H1 (cell line): Measurements from ENCODE around the gene ADGRV1. TPM values are rescaled to one million over a fixed set of nuclear protein-coding genes. Genes with fewer than 3 reads are reported as not detected.

Source experiments
- CTCF ChIA-PET: fragments of 300-600 bp; sonication (Branson Sonifier 250); formaldehyde crosslinking; loops from one replicate; lab custom pipeline; 2021; ENCODE audit not compliant: partially characterized antibody; lab: Charles Lee
- POLR2A ChIA-PET: fragments of 300-600 bp; sonication (Branson Sonifier 250); formaldehyde crosslinking; loops from one replicate; lab custom pipeline; 2021; ENCODE audit warnings: inconsistent platforms; ENCODE audit not compliant: partially characterized antibody; lab: Charles Lee
- DNase-seq, 2 experiments: peaks; one replicate each; pipeline versions ENCODE4 v3.0.0 to v3.0.0-alpha.2; 2010 to 2022; ENCODE audit warnings: low spot score in 2 of 2, low read depth in 1 of 2, mixed read lengths in 1 of 2
- FAIRE-seq: peaks from 2 replicates; lab custom pipeline; 2011; peaks lifted over from hg19 to GRCh38; lab: Jason Lieb, UNC
- H2AFZ ChIP-seq: 2 replicates; pipeline ENCODE4 v1.8.1; 2012; ENCODE audit warnings: low read length, inconsistent platforms
- H2AK5ac ChIP-seq: 2 replicates; pipeline ENCODE4 v1.6.1; 2013; ENCODE audit warnings: low read depth, low read length
- H2BK120ac ChIP-seq: replicated peaks from 2 replicates; pipeline ENCODE3; 2013; ENCODE audit warnings: low read depth, low read length, inconsistent platforms
- H2BK12ac ChIP-seq: 2 replicates; pipeline ENCODE4 v1.6.1; 2013; ENCODE audit warnings: low read depth, low read length
- H2BK15ac ChIP-seq: 2 replicates; pipeline ENCODE4 v1.6.1; 2013; ENCODE audit warnings: low read length
- H2BK20ac ChIP-seq: 2 replicates; pipeline ENCODE4 v1.6.1; 2013; ENCODE audit warnings: low read length
- H2BK5ac ChIP-seq: 2 replicates; pipeline ENCODE4 v1.6.1; 2013; ENCODE audit warnings: low read depth, low read length
- H3K14ac ChIP-seq: 2 replicates; pipeline ENCODE4 v1.6.1; 2013; ENCODE audit warnings: inconsistent platforms; ENCODE audit not compliant: insufficient read length
- H3K18ac ChIP-seq: 2 replicates; pipeline ENCODE4 v1.6.1; 2013; ENCODE audit warnings: low read length; ENCODE audit errors: extremely low read depth
- H3K23ac ChIP-seq: 2 replicates; pipeline ENCODE4 v1.6.1; 2013; ENCODE audit warnings: inconsistent platforms; ENCODE audit not compliant: insufficient read length
- H3K23me2 ChIP-seq: 2 replicates; pipeline ENCODE4 v1.6.1; 2013; ENCODE audit warnings: low read depth, low read length
- H3K27ac ChIP-seq: 2 replicates; pipeline ENCODE4 v1.6.1; 2011; ENCODE audit warnings: low read depth, low read length, inconsistent platforms
- H3K27me3 ChIP-seq, 4 experiments: replicated peaks in 1 of 4; 1 replicate in 1 of 4; 2 replicates in 3 of 4; pipeline versions ENCODE4 v1.6.1 to v1.8.1; 2011 to 2013; ENCODE audit warnings: low read length in 3 of 4, mild to moderate bottlenecking in 3 of 4, inconsistent platforms in 2 of 4, mixed read lengths in 2 of 4, moderate library complexity in 1 of 4; ENCODE audit not compliant: control insufficient read depth in 3 of 4, insufficient read depth in 3 of 4; ENCODE audit errors: extremely low read depth in 1 of 4
- H3K36me3 ChIP-seq, 4 experiments: 2 replicates each; pipeline versions ENCODE4 v1.6.1 to v1.8.1; 2011 to 2013; ENCODE audit warnings: mild to moderate bottlenecking in 4 of 4, low read length in 3 of 4, moderate library complexity in 2 of 4, control low read depth in 1 of 4, inconsistent platforms in 1 of 4; ENCODE audit not compliant: insufficient read depth in 4 of 4, control insufficient read depth in 2 of 4
- H3K4ac ChIP-seq: replicated peaks from 2 replicates; pipeline ENCODE3; 2013; ENCODE audit warnings: low read length, low read depth, mixed read lengths, inconsistent platforms; ENCODE audit not compliant: insufficient read length
- H3K4me1 ChIP-seq, 4 experiments: replicated peaks in 1 of 4; 1 replicate in 1 of 4; 2 replicates in 3 of 4; pipeline versions ENCODE4 v1.6.1 to v1.8.1; 2011 to 2013; ENCODE audit warnings: low read length in 3 of 4, inconsistent platforms in 2 of 4, mixed read lengths in 1 of 4; ENCODE audit not compliant: insufficient read depth in 4 of 4, control insufficient read depth in 3 of 4
- H3K4me2 ChIP-seq, 2 experiments: 2 replicates each; pipeline versions ENCODE4 v1.6.1 to v1.8.1; 2011 to 2013; ENCODE audit warnings: low read depth in 2 of 2, low read length in 2 of 2, control low read depth in 1 of 2, inconsistent platforms in 1 of 2, mild to moderate bottlenecking in 1 of 2; ENCODE audit not compliant: insufficient read depth in 1 of 2
- H3K4me3 ChIP-seq, 4 experiments: fragments of 200-600, 300-600 bp in 1 of 4; sonication (generic), shearing (Covaris generic), sonication (Bioruptor Twin) in 1 of 4; 2 replicates each; pipeline versions ENCODE4 v1.5.1 to v1.8.1; 2011 to 2016; ENCODE audit warnings: low read length in 4 of 4, low read depth in 3 of 4, control low read depth in 2 of 4, inconsistent platforms in 2 of 4, mild to moderate bottlenecking in 2 of 4, mixed read lengths in 1 of 4, moderate library complexity in 1 of 4; ENCODE audit not compliant: insufficient read depth in 2 of 4; ENCODE audit errors: extremely low read depth in 1 of 4
- H3K56ac ChIP-seq: replicated peaks from 2 replicates; pipeline ENCODE3; 2013; ENCODE audit warnings: low read depth, mild to moderate bottlenecking, mixed read lengths, low read length, inconsistent platforms; ENCODE audit not compliant: insufficient read length
- H3K79me1 ChIP-seq: 2 replicates; pipeline ENCODE4 v1.6.1; 2013; ENCODE audit warnings: low read depth, low read length, control low read depth
- H3K79me2 ChIP-seq, 2 experiments: 2 replicates each; pipeline versions ENCODE4 v1.6.1 to v1.8.1; 2012 to 2013; ENCODE audit warnings: low read length in 2 of 2, mild to moderate bottlenecking in 2 of 2, inconsistent platforms in 1 of 2; ENCODE audit not compliant: insufficient read depth in 2 of 2, control insufficient read depth in 1 of 2
- H3K9ac ChIP-seq, 4 experiments: replicated peaks in 1 of 4; 1 replicate in 1 of 4; 2 replicates in 3 of 4; pipeline versions ENCODE4 v1.6.1 to v1.8.1; 2011 to 2013; ENCODE audit warnings: low read depth in 3 of 4, low read length in 3 of 4, control low read depth in 2 of 4, mild to moderate bottlenecking in 2 of 4, moderate library complexity in 2 of 4, inconsistent platforms in 1 of 4; ENCODE audit errors: extremely low read depth in 1 of 4
- H3K9me3 ChIP-seq, 2 experiments: 2 replicates each; pipeline versions ENCODE4 v1.6.1 to v1.8.1; 2012 to 2013; ENCODE audit warnings: mild to moderate bottlenecking in 2 of 2, moderate library complexity in 2 of 2, control low read depth in 1 of 2, inconsistent platforms in 1 of 2, low read depth in 1 of 2, low read length in 1 of 2, mixed read lengths in 1 of 2; ENCODE audit not compliant: insufficient read depth in 2 of 2
- H4K20me1 ChIP-seq, 2 experiments: replicated peaks in 1 of 2; 2 replicates each; pipeline versions ENCODE3 to v1.8.1; 2011 to 2013; ENCODE audit warnings: inconsistent platforms in 2 of 2, low read length in 2 of 2, mild to moderate bottlenecking in 1 of 2; ENCODE audit not compliant: insufficient read depth in 2 of 2, control insufficient read depth in 1 of 2
- H4K5ac ChIP-seq: 2 replicates; pipeline ENCODE4 v1.6.1; 2013; ENCODE audit warnings: low read length, low read depth, mixed read lengths, inconsistent platforms; ENCODE audit not compliant: insufficient read length
- H4K8ac ChIP-seq: 2 replicates; pipeline ENCODE4 v1.8.0; 2013; ENCODE audit warnings: mild to moderate bottlenecking, moderate library complexity, low read length, inconsistent platforms; ENCODE audit not compliant: insufficient read depth; ENCODE audit errors: extremely low read depth
- H4K91ac ChIP-seq: replicated peaks from 2 replicates; pipeline ENCODE3; 2013; ENCODE audit warnings: low read length, mixed read lengths, inconsistent platforms; ENCODE audit not compliant: insufficient read length
- BCL11A ChIP-seq, 2 experiments: IDR thresholded peaks; one replicate each; pipeline ENCODE4 v1.6.1; 2011; ENCODE audit warnings: low read depth in 2 of 2, low read length in 2 of 2, mild to moderate bottlenecking in 2 of 2
- CBX5 ChIP-seq: fragments of 300-800, 300-1000 bp; sonication (generic); IDR thresholded peaks from 2 replicates; pipeline ENCODE4 v1.7.1; 2016; ENCODE audit warnings: antibody characterized with exemption, low read length, low read depth
- CHD1 ChIP-seq: IDR thresholded peaks from 2 replicates; pipeline ENCODE4 v1.6.1; 2012; ENCODE audit warnings: low read depth, low read length, improper control_type of control experiment
- EP300 ChIP-seq, 2 experiments: IDR thresholded peaks; 1 replicate in 1 of 2; 2 replicates in 1 of 2; pipeline ENCODE4 v1.6.1; 2011 to 2012; ENCODE audit warnings: low read depth in 2 of 2, low read length in 2 of 2, mild to moderate bottlenecking in 2 of 2, borderline replicate concordance in 1 of 2, inconsistent platforms in 1 of 2, moderate library complexity in 1 of 2
- GABPA ChIP-seq: IDR thresholded peaks from 2 replicates; pipeline ENCODE4 v1.6.1; 2011; ENCODE audit warnings: mild to moderate bottlenecking, low read length, moderate library complexity, borderline replicate concordance; ENCODE audit not compliant: insufficient read depth
- JUND ChIP-seq: IDR thresholded peaks from 2 replicates; pipeline ENCODE4 v1.6.1; 2011; ENCODE audit warnings: mild to moderate bottlenecking, improper control_type of control experiment, low read length
- KDM5A ChIP-seq: fragments of 200-600 bp; IDR thresholded peaks from 2 replicates; pipeline ENCODE4 v1.7.1; 2012; ENCODE audit warnings: mild to moderate bottlenecking, low read length, inconsistent platforms, mixed read lengths
- RFX5 ChIP-seq: IDR thresholded peaks from 2 replicates; pipeline ENCODE4 v1.6.1; 2011; ENCODE audit warnings: low read depth, low read length, improper control_type of control experiment, borderline replicate concordance
- SIN3A ChIP-seq, 2 experiments: IDR thresholded peaks in 1 of 2; conservative IDR thresholded peaks in 1 of 2; 2 replicates each; pipeline ENCODE4 v1.6.1; 2011 to 2012; ENCODE audit warnings: low read length in 2 of 2, improper control_type of control experiment in 1 of 2, low read depth in 1 of 2, mild to moderate bottlenecking in 1 of 2
- SP4 ChIP-seq: IDR thresholded peaks from 2 replicates; pipeline ENCODE4 v1.6.1; 2012; ENCODE audit warnings: low read length, inconsistent platforms
- TBP ChIP-seq: IDR thresholded peaks from 2 replicates; pipeline ENCODE4 v1.6.1; 2011; ENCODE audit warnings: low read depth, low read length, improper control_type of control experiment
- WGBS, 2 experiments: shearing (Covaris generic) in 1 of 2; methylation state at CpG; one replicate each; pipeline versions ENCODE4 v1.1.6 to v1.1.7; 2013 to 2015; ENCODE audit warnings: low lambda C conversion rate in 2 of 2, mixed read lengths in 2 of 2, inconsistent platforms in 1 of 2, low coverage in 1 of 2, missing lambda C conversion rate in 1 of 2; ENCODE audit not compliant: insufficient replicate concordance in 2 of 2, insufficient coverage in 1 of 2, insufficient read length in 1 of 2; ENCODE audit errors: extremely low coverage in 1 of 2, missing lambda C conversion rate in 1 of 2; 5-methylcytosine and 5-hydroxymethylcytosine counted together
- polyA plus RNA-seq, 7 experiments: library from polyadenylated mRNA; depleted of rRNA in 3 of 7; stranded (reverse) in 5 of 7; unstranded in 2 of 7; fragments of >200 nt in 5 of 7; fragments of 200-250 nt in 2 of 7; gene quantifications; 1 replicate in 5 of 7; 2 replicates in 1 of 7; 4 replicates in 1 of 7; pipeline versions ENCODE4 v1.2.1 to v1.2.3, GENCODE V29; 2011 to 2013; ENCODE audit warnings: missing spikeins in 2 of 7, mixed read lengths in 2 of 7
- total RNA-seq: library from RNA; stranded (reverse); fragmentation: NEBNext Ultra II Directional; extraction: Animal tissue kit (Norgen Biotek cat#: 25700); gene quantifications from 2 replicates; pipeline ENCODE4 v1.2.1, GENCODE V29; 2021
- TF ChIP-seq, protein P1 (sequence below): IDR thresholded peaks from 2 replicates; pipeline ENCODE4 v1.6.1; 2012; ENCODE audit warnings: inconsistent platforms

ADGRV1 gene
- total and polyA plus RNA-seq, 2 of the 8 experiments (the other 6 are each of a cell fraction or from before 2014, with no cell fraction given), result 53.1 to 62.2 TPM

GRCh38 chr5:90657788-90658187 is 99.2 kb downstream of the ADGRV1 start:
- H3K4me2 ChIP-seq, result no peak overlapping the region
- H2AFZ ChIP-seq, result no peak overlapping the region
- H2BK20ac ChIP-seq, result no peak overlapping the region
- no peak overlapping the region for H4K8ac ChIP-seq
- H4K5ac ChIP-seq, result no peak overlapping the region
- no peak overlapping the region for H3K14ac ChIP-seq
- H3K4me3 ChIP-seq, result no peak overlapping the region
- no peak overlapping the region for H3K18ac ChIP-seq
- no peak overlapping the region for H3K23ac ChIP-seq
- H3K56ac ChIP-seq, result no peak overlapping the region
- no peak overlapping the region for H3K9ac ChIP-seq
- peaks cover 6 to 45% (median 16%) of the 10 kb centered on the region in 4 experiments for H3K36me3 ChIP-seq
- peaks cover 2% of the 10 kb centered on the region in 2 experiments for H4K20me1 ChIP-seq
- H2BK120ac ChIP-seq, result no peak overlapping the region
- H3K79me2 ChIP-seq, result peaks cover 0 to 3% of the 10 kb centered on the region in 2 experiments; a peak in 1 of 4 replicates
- H2AK5ac ChIP-seq, result no peak overlapping the region
- H3K27me3 ChIP-seq, result no peaks in the 10 kb centered on the region
- H3K79me1 ChIP-seq, result no peaks in the 10 kb centered on the region; the same call in 1 of the 2 replicates
- DNase-seq (no peak), FAIRE-seq (no peak)
- H4K91ac ChIP-seq, result no peak overlapping the region
- ChIA-PET POLR2A (interaction anchor here (0.6 to 1.0 kb wide), 2 partner anchors 11 to 111 kb away, joined by 3 read pairs; no protein-coding TSS in a partner anchor), CTCF (interaction anchor here (0.6 to 1.6 kb wide), 3 partner anchors 11 to 165 kb away, joined by 3 read pairs; no protein-coding TSS in a partner anchor)
- no peaks in the 10 kb centered on the region; a peak in 1 of 4 replicates for H3K9me3 ChIP-seq
- H2BK12ac ChIP-seq, result no peak overlapping the region
- H3K4ac ChIP-seq, result no peak overlapping the region
- no peak overlapping the region for H2BK5ac ChIP-seq
- no peak overlapping the region for H2BK15ac ChIP-seq
- no peaks in the 10 kb centered on the region for H3K4me1 ChIP-seq
- H3K23me2 ChIP-seq, result no peaks in the 10 kb centered on the region
- WGBS, 2 experiments, result 87% methylated on average over 6 of the region's 6 CpGs; no CpG with 5 or more reads in 1 of the 2 experiments
- no peak overlapping the region for H3K27ac ChIP-seq
- TF ChIP-seq, protein P1, sequence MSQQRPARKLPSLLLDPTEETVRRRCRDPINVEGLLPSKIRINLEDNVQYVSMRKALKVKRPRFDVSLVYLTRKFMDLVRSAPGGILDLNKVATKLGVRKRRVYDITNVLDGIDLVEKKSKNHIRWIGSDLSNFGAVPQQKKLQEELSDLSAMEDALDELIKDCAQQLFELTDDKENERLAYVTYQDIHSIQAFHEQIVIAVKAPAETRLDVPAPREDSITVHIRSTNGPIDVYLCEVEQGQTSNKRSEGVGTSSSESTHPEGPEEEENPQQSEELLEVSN, result no peak
- TF ChIP-seq KDM5A (no peak), SIN3A (conservative IDR thresholded peaks at IDR 0.05 in 1 of 2, IDR thresholded peaks at IDR 0.05 in 1 of 2; ENCODE audit: low read depth in 1 of 2, low read length in 2 of 2) (no peak), BCL11A (IDR thresholded peaks at IDR 0.05; ENCODE audit: low read depth in 2 of 2, low read length in 2 of 2) (no peak), CHD1 (no peak), EP300 (IDR thresholded peaks at IDR 0.05; ENCODE audit: borderline replicate concordance in 1 of 2, low read depth in 2 of 2, low read length in 2 of 2) (no peak), CBX5 (no peak), TBP (no peak), RFX5 (no peak), SP4 (no peak), GABPA (no peak), JUND (no peak)
